ENCODE results near the gene LILRB4.
"Not testable (repeated sequence)": the region's sequence is repeated elsewhere in the genome, so short reads cannot be mapped to it uniquely, and the experiment has no call there.

LILRB4 gene

DNA sequence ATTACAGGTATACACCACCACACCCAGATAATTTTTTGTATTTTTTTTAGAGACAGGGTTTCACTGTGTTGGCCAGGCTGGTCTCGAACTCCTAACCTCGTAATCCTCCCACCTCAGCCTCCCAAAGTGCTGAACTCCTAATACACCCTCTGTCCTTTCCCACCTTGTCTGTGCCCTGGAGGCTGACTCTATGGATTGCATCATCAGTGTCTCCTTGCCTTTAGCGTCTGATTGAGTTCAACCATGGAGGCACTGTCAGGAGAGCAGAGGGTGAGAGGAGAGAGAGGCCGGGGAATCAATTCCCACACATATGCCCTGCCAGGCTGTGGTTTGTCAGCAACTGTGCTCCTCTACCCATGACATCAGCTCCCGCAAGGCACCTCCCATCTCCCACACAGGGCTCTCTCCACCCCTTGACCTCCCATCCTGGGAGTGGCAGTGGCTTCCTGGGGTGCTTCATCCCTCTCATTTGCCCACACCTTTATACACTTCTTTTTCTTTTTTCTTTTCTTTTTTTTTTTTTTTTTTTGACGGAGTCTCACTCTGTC is 12.6 kb upstream of the LILRB4 start:
- no peak for DNase-seq (ENCODE audit: low spot score)

GRCh38 chr19:54653181-54653809 is 9.5 kb upstream of the LILRB4 start:
- no peak for DNase-seq (ENCODE audit: low spot score)

GRCh38 chr19:54654447-54655321 is 8.1 kb upstream of the LILRB4 start:
- DNase-seq (ENCODE audit: low spot score): no peak

GRCh38 chr19:54659300-54659699 is 3.5 kb upstream of the LILRB4 start:
- DNase-seq (ENCODE audit: low spot score): no peak

DNA sequence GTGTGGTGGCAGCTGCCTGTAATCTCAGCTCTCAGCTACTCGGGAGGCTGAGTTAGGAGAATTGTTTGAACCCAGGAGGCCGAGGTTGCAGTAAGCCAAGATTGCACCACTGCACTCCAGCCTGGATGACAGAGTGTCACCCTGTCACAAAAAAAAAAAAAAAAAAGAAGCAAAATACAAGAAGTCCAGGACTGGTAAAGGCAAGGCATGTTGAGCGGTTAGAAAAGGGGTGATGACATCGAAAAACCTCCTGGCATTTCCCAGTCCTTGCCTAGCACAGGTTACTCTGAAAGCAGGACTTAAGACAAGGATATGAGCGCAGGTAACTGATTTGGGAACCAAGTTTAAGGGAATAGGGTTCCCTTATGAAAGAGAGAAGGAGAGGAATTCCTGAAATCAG is 2.5 kb upstream of the LILRB4 start:
- no peak for DNase-seq (ENCODE audit: low spot score)

- DNase-seq (ENCODE audit: low spot score): no peak
Measured at GRCh38 chr19:54660964-54661363, 1.8 kb upstream of the LILRB4 start.

GRCh38 chr19:54661846-54662481 is 821 bp upstream of the LILRB4 start:
- DNase-seq (ENCODE audit: low spot score): no peak

GRCh38 chr19:54665530-54665929 is 2.7 kb downstream of the LILRB4 start:
- no peak for DNase-seq (ENCODE audit: low spot score)

DNA sequence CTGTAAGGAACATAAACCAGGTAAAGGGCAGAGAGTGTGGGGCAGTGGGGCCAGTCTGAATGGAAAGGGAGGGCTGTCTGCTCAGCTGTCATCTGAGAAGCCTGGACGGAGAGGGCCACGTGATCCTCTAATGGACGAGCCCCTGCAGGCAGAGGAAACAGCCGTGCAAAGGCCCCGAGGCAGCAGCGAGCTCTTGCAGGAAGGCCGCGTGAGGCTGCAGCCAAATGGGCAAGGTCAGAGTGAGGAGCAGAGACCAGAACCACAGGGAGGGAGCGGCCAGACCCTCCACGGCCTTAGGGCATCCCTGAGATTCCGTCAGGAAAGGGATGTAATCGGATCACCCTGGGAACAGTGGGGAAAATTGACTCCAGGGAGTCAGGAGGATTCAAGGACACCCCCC is 4.4 kb downstream of the LILRB4 start:
- no peak for DNase-seq (ENCODE audit: low spot score)

- DNase-seq (ENCODE audit: low spot score): no peak
Measured at GRCh38 chr19:54668353-54668752, 5.6 kb downstream of the LILRB4 start.

DNA sequence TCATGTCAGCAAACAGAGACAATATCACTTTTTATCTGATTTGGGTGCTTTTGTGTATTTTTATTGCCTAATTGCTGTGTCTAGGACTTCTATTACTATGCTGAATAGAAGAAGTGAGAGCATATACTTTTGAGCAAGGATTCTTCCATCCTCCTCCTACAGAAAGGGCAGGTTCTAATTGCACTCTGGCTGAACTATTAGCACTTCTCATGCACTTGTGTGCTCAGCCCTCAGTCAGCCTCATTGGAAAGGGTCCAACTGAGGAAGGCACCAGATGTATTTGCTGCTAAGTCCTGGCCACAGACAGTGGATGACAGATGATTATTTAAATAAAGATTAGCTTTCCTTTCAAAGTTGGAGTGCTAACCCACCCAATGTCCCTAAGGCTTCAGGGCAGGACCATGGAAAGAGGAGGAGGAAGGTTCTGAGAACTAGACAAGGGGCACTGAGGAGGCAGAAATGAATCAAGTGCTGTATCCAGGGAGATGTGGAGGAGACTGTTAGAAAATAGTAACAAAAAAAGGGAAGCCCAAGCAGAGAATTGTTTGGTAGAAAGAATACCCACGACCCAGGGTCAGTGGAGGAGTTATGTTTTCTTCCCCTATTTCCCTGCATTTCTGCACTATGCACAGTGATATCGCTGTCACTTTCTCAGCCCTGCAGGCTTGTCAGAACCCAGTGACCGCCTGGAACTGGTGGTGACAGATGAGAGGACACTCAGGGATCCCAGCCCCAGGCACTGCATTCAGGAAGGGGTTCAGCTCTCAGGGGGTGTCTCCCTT is 8.0 kb downstream of the LILRB4 start:
- DNase-seq (ENCODE audit: low spot score): no peak

DNA sequence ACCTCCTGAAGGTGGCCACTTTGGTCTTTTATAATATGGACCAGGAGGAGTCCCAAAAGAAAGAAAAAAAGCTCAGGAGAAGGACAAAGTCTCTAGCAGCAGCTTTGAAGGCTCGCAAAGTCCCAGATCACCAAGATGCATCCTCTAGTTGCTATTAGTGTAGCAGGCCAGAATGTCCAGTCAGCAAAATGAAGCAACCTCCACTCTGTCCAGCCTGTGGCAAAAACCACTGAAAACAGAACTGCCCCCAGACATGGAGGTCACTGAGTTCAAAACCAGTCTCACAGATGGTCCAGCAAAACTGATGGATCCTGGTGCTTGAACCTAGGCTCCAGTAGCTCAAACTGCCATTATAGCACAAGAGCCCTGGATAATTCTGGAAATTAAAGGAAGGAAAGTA is 10.4 kb downstream of the LILRB4 start:
- DNase-seq (ENCODE audit: low spot score): no peak

GRCh38 chr19:54674021-54674617 is 11.3 kb downstream of the LILRB4 start:
- DNase-seq (ENCODE audit: low spot score): no peak

- peak; percentile 61 for DNase-seq (ENCODE audit: low spot score)
Measured at GRCh38 chr19:54676210-54676834, 13.5 kb downstream of the LILRB4 start.

- no peak for DNase-seq (ENCODE audit: low spot score)
Measured at GRCh38 chr19:54677217-54677616, 14.4 kb downstream of the LILRB4 start.

DNA sequence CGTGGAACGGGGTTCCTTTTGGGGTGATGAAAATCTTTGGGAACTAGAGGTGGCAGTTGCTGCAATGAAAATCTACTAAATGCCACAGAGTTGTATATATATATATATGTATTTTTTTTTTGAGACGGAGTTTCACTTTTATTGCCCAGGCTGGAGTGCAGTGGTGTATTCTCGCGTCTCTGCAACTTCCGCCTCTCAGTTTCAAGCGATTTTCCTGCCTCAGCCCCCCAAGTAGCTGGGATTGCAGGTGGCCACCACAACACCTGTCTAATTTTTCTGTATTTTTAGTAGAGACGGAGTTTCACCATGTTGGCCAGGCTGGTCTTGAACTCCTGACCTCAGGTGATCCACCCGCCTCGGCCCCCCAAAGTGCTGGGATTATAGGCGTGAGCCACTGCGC is 18.8 kb downstream of the LILRB4 start:
- not testable (repeated sequence) for DNase-seq (ENCODE audit: low spot score)

DNA sequence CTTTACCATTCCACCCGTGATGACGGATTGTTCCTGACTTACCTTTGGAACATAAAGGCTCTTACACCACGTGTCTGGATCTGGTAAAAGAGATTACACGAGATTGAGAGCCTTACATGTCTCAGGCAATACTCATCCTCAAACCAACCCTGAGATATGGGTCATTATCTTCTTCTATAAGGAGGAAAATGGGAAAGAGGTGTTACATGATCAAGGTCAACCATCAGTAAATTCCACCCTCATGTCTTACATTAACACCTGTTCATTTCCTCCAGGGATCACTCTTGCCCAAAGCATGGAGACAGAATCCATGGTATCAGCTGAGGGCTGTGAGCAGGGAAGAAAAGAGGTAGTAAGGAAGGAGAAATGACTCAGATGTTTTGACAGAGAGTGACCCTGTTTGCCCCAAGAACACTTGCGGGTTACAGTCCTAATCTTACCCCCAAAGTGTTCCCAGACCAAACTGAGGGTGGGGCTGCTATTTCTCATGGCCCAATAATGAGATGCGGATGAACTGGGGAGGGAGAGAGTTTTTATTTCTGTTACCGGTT is 19.6 kb downstream of the LILRB4 start:
- DNase-seq (ENCODE audit: low spot score): no peak

GRCh38 chr19:54684527-54684926 is 21.7 kb downstream of the LILRB4 start:
- peak; percentile 45 for DNase-seq (ENCODE audit: low spot score)

- DNase-seq (ENCODE audit: low spot score): no peak
Measured at GRCh38 chr19:54691582-54692297, 29.0 kb downstream of the LILRB4 start.

DNA sequence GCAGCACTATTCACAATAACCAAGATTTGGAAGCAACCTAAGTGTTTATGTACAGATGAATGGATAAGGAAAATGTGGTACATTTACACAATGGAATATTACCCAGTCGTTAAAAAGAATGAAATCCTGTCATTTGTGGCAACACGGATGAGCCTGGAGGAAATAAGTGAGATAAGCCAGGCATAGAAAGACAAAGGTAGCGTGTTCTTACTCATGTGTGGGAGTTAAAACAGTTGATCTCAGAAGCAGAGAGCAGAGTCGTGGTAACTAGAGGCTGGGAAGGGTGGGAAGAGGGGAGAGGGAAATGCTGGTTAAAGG is 29.5 kb downstream of the LILRB4 start:
- no peak for DNase-seq (ENCODE audit: low spot score)
